Astrocyte (in vitro differentiated cells and primary cell): ENCODE results near the gene GSN.

Source experiments
- EZH2 ChIP-seq: IDR thresholded peaks from 2 replicates; pipeline ENCODE4 v1.6.1; 2012; ENCODE audit warnings: mild to moderate bottlenecking, low read length, inconsistent platforms; ENCODE audit not compliant: insufficient read depth
- TF ChIP-seq, protein P1 (sequence below): IDR thresholded peaks from 2 replicates; pipeline ENCODE4 v1.5.1; 2011; ENCODE audit warnings: low read depth, mild to moderate bottlenecking, inconsistent platforms, low read length, moderate library complexity; ENCODE audit not compliant: insufficient read depth

DNA sequence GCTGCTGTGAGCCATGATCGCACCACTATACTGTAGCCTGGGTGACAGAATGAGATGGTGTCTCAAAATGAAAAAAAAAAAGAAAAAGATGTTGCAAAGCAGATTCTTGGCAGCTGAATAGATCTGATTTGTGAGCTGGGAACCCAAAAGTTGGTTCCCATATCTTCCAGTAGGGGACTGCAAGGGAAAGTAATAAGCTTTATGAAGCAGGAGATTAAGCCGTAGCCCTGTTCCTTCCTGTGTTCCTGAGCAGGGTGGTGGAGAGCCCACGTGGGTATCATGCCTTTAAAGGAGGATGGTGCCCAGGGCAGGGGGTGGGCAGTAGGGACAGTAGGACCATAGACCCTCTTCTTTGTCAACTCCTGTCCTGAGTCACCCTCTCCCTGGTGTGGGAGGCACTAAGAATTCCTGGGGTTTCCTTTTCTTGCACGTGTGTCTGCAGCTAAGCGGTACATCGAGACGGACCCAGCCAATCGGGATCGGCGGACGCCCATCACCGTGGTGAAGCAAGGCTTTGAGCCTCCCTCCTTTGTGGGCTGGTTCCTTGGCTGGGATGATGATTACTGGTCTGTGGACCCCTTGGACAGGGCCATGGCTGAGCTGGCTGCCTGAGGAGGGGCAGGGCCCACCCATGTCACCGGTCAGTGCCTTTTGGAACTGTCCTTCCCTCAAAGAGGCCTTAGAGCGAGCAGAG is 64.2 kb downstream of the GSN start:
- TF ChIP-seq, protein P1, sequence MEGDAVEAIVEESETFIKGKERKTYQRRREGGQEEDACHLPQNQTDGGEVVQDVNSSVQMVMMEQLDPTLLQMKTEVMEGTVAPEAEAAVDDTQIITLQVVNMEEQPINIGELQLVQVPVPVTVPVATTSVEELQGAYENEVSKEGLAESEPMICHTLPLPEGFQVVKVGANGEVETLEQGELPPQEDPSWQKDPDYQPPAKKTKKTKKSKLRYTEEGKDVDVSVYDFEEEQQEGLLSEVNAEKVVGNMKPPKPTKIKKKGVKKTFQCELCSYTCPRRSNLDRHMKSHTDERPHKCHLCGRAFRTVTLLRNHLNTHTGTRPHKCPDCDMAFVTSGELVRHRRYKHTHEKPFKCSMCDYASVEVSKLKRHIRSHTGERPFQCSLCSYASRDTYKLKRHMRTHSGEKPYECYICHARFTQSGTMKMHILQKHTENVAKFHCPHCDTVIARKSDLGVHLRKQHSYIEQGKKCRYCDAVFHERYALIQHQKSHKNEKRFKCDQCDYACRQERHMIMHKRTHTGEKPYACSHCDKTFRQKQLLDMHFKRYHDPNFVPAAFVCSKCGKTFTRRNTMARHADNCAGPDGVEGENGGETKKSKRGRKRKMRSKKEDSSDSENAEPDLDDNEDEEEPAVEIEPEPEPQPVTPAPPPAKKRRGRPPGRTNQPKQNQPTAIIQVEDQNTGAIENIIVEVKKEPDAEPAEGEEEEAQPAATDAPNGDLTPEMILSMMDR: peak; percentile 41
- no peak for TF ChIP-seq EZH2
